GM12878 (cell line): ENCODE results near the gene CDCP2. TPM values are rescaled to one million over a fixed set of nuclear protein-coding genes. Genes with fewer than 3 reads are reported as not detected.

Experiments used
- ATAC-seq: fragments of 200-7000 bp; cut with Tn5 transposase; 3 replicates; pipeline ENCODE4 v1.9.1; 2020; ENCODE audit warnings: mild to moderate bottlenecking, moderate library complexity
- BruUV-seq: library from RNA; stranded (reverse); fragments of 400-500 nt; replicated peaks from 2 replicates; lab custom pipeline; 2021; lab: Mats Ljungman, UMichigan
- CTCF ChIA-PET: fragments of 300-600 bp; sonication (Branson Sonifier 250); formaldehyde crosslinking; extraction: SDS; loops from one replicate; lab custom pipeline; 2021; ENCODE audit warnings: inconsistent platforms; lab: Yijun Ruan, JAX
- POLR2A ChIA-PET: fragments of 350-600 bp; formaldehyde crosslinking; extraction: SDS; loops from one replicate; lab custom pipeline; 2021; ENCODE audit warnings: inconsistent platforms; lab: Charles Lee
- RAD21 ChIA-PET: fragments of 300-600 bp; sonication (Branson Sonifier 250); formaldehyde crosslinking; loops from one replicate; lab custom pipeline; 2023; ENCODE audit warnings: antibody characterized with exemption; ENCODE audit not compliant: unreplicated experiment; lab: Charles Lee
- SMC1A ChIA-PET: fragments of 300-600 bp; sonication (Branson Sonifier 250); formaldehyde crosslinking; loops from one replicate; lab custom pipeline; 2023; ENCODE audit not compliant: unreplicated experiment, uncharacterized antibody; lab: Charles Lee
- DNase-seq: peaks from one replicate; pipeline ENCODE4 v3.0.0-alpha.2; 2011; ENCODE audit warnings: low read depth, low spot score
- FAIRE-seq: peaks from 3 replicates; lab custom pipeline; 2011; peaks lifted over from hg19 to GRCh38; lab: Jason Lieb, UNC
- H2AFZ ChIP-seq: 2 replicates; pipeline ENCODE4 v1.6.0; 2011; ENCODE audit warnings: low read depth, low read length, control low read depth; ENCODE audit not compliant: control insufficient read depth
- H3K27ac ChIP-seq: 2 replicates; pipeline ENCODE4 v1.5.1; 2011; ENCODE audit warnings: control low read depth; ENCODE audit not compliant: control insufficient read depth, insufficient read depth
- H3K27me3 ChIP-seq, 2 experiments: replicated peaks in 1 of 2; 2 replicates each; pipeline versions ENCODE4 v1.6.0 to v1.6.1; 2011; ENCODE audit warnings: low read length in 1 of 2; ENCODE audit not compliant: control insufficient read depth in 2 of 2, insufficient read depth in 2 of 2
- H3K36me3 ChIP-seq, 2 experiments: 2 replicates each; pipeline ENCODE4 v1.5.1; 2011; ENCODE audit warnings: low read length in 1 of 2; ENCODE audit not compliant: control insufficient read depth in 2 of 2, insufficient read depth in 2 of 2
- H3K4me1 ChIP-seq: 2 replicates; pipeline ENCODE4 v1.6.1; 2011; ENCODE audit warnings: mild to moderate bottlenecking, low read length, moderate library complexity, mixed read lengths; ENCODE audit not compliant: control insufficient read depth, insufficient read depth
- H3K4me2 ChIP-seq: 2 replicates; pipeline ENCODE4 v1.6.0; 2011; ENCODE audit warnings: control low read depth; ENCODE audit not compliant: control insufficient read depth, insufficient read depth
- H3K4me3 ChIP-seq: fragments of 200-600 bp; sonication (generic); 2 replicates; pipeline ENCODE4 v1.5.1; 2016
- H3K79me2 ChIP-seq: 2 replicates; pipeline ENCODE4 v1.6.0; 2011; ENCODE audit warnings: low read length; ENCODE audit not compliant: control insufficient read depth, insufficient read depth
- H3K9ac ChIP-seq: 2 replicates; pipeline ENCODE4 v1.8.0; 2011; ENCODE audit warnings: low read length, control low read depth, mixed read lengths; ENCODE audit not compliant: control insufficient read depth, insufficient read depth
- H3K9me3 ChIP-seq: replicated peaks from 3 replicates; pipeline ENCODE4 v1.5.1; 2011; ENCODE audit warnings: mild to moderate bottlenecking, low read length; ENCODE audit not compliant: control insufficient read depth, insufficient read depth
- H4K20me1 ChIP-seq: 2 replicates; pipeline ENCODE4 v1.6.0; 2011; ENCODE audit not compliant: control insufficient read depth, insufficient read depth
- ASH2L ChIP-seq: fragments of 300-600, 200-600 bp; sonication (generic); IDR thresholded peaks from 2 replicates; pipeline ENCODE4 v1.6.1; 2017; ENCODE audit warnings: low read depth, mild to moderate bottlenecking, borderline replicate concordance
- EP300 ChIP-seq, 2 experiments: fragments of 150-350 bp in 1 of 2; IDR thresholded peaks; 2 replicates each; pipeline ENCODE4 v1.6.1; 2011 to 2012; ENCODE audit warnings: low read depth in 2 of 2, low read length in 2 of 2, borderline replicate concordance in 1 of 2, improper control_type of control experiment in 1 of 2, inconsistent platforms in 1 of 2; ENCODE audit not compliant: control insufficient read depth in 1 of 2
- FOXM1 ChIP-seq: IDR thresholded peaks from 2 replicates; pipeline ENCODE4 v1.6.1; 2012; ENCODE audit warnings: low read depth, mild to moderate bottlenecking, inconsistent platforms, low read length, moderate library complexity
- MTA2 ChIP-seq: fragments of 450-650 bp; IDR thresholded peaks from 2 replicates; pipeline ENCODE4 v1.6.1; 2016; ENCODE audit warnings: low read depth, mild to moderate bottlenecking, moderate library complexity
- ZBTB4 ChIP-seq: fragments of 450-650 bp; formaldehyde crosslinking; IDR thresholded peaks from 2 replicates; pipeline ENCODE4 v1.4.0; 2022; ENCODE audit warnings: mild to moderate bottlenecking, moderate library complexity
- whole genome bisulfite sequencing: methylation state at CpG from one replicate; pipeline ENCODE4 v1.1.6; 2016; ENCODE audit warnings: low lambda C conversion rate; ENCODE audit not compliant: insufficient replicate concordance, insufficient coverage; ENCODE audit errors: missing lambda C conversion rate; 5-methylcytosine and 5-hydroxymethylcytosine counted together
- in situ Hi-C: fragments of 300-500 bp; cut with MboI; formaldehyde crosslinking; loops from 9 replicates; pipeline ENCODE4 v1.14.3; 2018; ENCODE audit warnings: mixed read lengths
- intact Hi-C: fragments of 100-400 bp; cut with micrococcal nuclease; formaldehyde crosslinking; loops from one replicate; pipeline ENCODE4 v1.14.2; 2022; ENCODE audit not compliant: unreplicated experiment
- polyA plus RNA-seq, 11 experiments: library from polyadenylated mRNA; depleted of rRNA in 4 of 11; unstranded in 6 of 11; stranded (reverse) in 5 of 11; fragments of >200 nt; fragmentation: Nextera tagmentation in 4 of 11; fragmentation: Illumina TruSeq in 1 of 11; extraction: Ambion mirVana in 4 of 11; extraction: Trizol in 1 of 11; gene quantifications; 1 replicate in 1 of 11; 2 replicates in 10 of 11; pipeline versions ENCODE4 v1.2.1 to v1.2.3, GENCODE V29; 2011 to 2016; ENCODE audit warnings: inconsistent platforms in 2 of 11, missing spikeins in 2 of 11, low read depth in 1 of 11
- total RNA-seq, 4 experiments: library from RNA; depleted of rRNA in 3 of 4; stranded (reverse); fragments of >200 nt in 3 of 4; fragmentation: Illumina TruSeq in 1 of 4; extraction: Trizol in 1 of 4; gene quantifications; 2 replicates each; pipeline versions ENCODE4 v1.2.1 to v1.2.3, GENCODE V29; 2013 to 2021

The CDCP2 gene
- total and polyA plus RNA-seq, 10 of the 15 experiments (the other 5 are each of a cell fraction or from before 2014, with no cell fraction given) = 0.06 TPM; not detected in 9

- WGBS = 100% methylated on average over 4 of the region's 4 CpGs
- ATAC-seq (no peak), FAIRE-seq (no peak), DNase-seq (no peak)
- H3K4me3 ChIP-seq = no peak overlapping the region
- no peak overlapping the region for H3K27ac ChIP-seq
- TF ChIP-seq MTA2 (no peak), ASH2L (no peak), EP300 (IDR thresholded peaks at IDR 0.05; ENCODE audit: borderline replicate concordance in 1 of 2, control insufficient read depth in 1 of 2, low read depth in 2 of 2, low read length in 2 of 2) (no peak), FOXM1 (no peak), ZBTB4 (CRISPR knock-in tag) (no peak)
- peaks cover 3 to 6% of the 10 kb centered on the region in 2 experiments; a peak in 3 of 4 replicates for H3K36me3 ChIP-seq
- H2AFZ ChIP-seq = no peak overlapping the region
- H3K27me3 ChIP-seq = no peaks in the 10 kb centered on the region
- H3K4me2 ChIP-seq = no peak overlapping the region
- no peaks in the 10 kb centered on the region for H3K9me3 ChIP-seq
- BruUV-seq = no TSS peak
- no peak overlapping the region for H3K9ac ChIP-seq
- in situ Hi-C loops (no loop called here), intact Hi-C loops (no loop called here)
- no peaks in the 10 kb centered on the region for H4K20me1 ChIP-seq
- ChIA-PET CTCF (interaction anchor here (0.7 to 0.9 kb wide), 2 partner anchors 8 to 270 kb away, joined by 3 to 4 read pairs; no protein-coding TSS in a partner anchor), SMC1A (no interaction called here), RAD21 (no interaction called here), POLR2A (no interaction called here)
- no peaks in the 10 kb centered on the region for H3K79me2 ChIP-seq
- H3K4me1 ChIP-seq = no peaks in the 10 kb centered on the region
These were observed 58.6 kb downstream of the CDCP2 start for GRCh38 chr1:54094001-54094729.
